NCI-H2171 treated with DMSO at 0.1 percent for 48 hours (cell line): ENCODE data around the gene VPS8.
"Not testable (repeated sequence)": the region's sequence is repeated elsewhere in the genome, so short reads cannot be mapped to it uniquely, and the experiment has no call there.

Experiments used
- DNase-seq: peaks from one replicate; lab custom pipeline; 2025; lab: John Stamatoyannopoulos, UW

Gene VPS8

DNA sequence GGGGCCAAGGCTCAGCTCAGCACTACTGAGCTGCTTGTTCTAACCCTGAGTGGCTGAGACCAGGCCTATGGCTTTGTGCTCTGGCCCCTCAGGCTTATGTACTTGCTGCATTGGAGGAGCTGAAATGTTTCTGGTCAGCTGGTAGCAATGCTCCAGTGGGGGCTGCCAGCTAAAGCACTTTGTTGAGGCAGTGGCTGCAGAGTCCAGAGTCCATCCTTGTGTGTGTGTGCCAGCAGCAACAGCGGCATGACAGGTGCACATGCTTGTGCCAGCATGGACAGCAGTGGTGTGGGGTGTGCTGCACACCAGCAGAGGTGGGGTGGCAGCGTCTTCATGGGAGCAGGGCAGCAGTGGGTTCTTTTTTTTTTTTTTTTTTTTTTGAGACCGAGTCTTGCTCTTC is 169.1 kb downstream of the VPS8 start:
- DNase-seq = no peak

DNA sequence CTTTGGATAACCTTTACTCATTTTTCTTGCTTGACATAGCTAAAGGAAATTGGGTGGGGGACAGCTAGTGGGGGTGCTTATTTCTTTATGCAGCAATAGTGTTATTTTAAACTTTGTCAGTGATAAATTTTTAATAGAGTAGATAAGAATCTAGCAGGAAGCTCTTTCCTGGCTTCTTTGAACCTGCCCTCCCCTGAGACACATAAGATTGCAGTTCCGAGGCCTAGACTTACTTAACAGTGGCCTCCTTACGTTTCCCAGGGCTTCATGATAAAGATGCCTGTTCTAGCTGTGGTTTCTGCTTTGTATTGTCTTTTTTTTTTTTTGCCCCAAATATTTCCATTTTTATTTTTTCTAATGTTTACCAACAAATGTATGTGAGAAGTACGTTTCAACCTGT is 170.1 kb downstream of the VPS8 start:
- no peak for DNase-seq

DNA sequence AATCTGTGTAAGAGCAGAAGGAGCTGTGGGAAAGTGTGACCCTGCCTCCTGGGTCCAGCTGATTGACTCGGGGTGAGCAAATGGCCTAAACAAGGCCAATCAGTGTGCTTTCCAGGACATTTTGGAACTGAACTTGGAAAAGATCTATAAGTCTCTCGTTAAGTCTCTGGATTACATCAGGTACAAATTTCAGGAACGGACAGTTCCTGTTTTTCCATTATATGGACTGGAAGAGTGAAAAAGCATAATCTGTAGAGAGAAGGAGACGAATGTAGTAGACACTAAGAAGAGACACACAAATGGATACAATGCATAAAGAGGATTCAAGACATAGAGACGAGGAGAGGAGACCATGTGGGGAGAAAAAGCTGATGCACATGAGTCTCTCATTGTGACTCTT is 173.6 kb downstream of the VPS8 start:
- DNase-seq = no peak

DNA sequence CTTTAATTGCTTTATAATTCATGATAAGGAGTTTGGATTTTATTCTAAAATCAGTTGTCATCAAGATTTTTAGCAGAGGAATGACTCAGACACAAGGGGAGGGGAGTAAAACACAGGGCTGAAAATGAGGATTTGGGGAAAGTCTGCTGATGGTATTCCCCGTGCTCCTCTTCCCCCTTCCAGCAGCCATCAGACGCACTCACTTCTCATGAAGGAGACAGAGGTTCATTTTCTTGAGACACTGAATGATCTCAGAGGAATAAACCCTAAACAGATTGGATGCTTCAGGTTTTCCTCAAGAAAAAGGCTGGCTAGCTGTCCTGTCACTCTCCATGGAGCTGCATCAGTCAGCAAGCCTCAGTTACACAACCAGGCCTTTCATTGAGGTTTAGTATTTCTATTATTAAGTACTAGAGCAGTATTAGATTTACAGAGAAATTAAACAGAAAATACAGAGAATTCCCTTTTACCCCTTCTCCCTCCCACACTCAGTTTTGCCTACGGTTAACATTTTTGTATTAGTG is 174.5 kb downstream of the VPS8 start:
- no peak for DNase-seq

DNA sequence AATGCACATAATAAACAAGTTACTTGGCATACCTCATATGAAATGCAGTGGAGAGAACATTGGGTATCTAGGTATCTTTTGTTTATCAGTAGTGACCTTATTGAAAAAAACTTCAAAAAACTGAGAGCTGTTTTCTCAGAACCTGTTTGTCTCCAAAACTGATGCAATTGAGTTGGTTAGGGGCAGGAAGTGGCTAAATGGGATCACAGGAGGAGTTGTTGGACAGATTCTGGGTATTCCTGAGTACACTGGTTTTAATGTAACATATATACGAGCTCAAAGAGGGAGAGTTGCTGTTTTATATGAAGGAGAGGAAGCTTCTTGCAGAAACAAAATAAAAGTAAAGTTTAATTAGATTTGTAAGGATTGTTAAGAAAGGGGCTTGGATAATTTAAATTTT is 181.4 kb downstream of the VPS8 start:
- DNase-seq = no peak

DNA sequence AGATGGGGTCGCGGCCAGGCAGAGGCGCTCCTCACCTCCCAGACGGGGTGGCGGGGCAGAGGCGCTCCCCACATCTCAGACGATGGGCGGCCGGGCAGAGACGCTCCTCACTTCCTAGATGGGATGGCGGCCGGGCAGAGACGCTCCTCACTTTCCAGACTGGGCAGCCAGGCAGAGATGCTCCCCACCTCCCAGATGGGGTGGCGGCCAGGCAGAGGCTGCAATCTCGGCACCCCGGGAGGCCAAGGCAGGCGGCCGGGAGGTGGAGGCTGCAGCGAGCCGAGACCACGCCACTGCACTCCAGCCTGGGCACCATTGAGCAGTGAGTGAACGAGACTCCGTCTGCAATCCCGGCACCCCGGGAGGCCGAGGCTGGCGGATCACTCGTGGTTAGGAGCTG is 191.9 kb downstream of the VPS8 start:
- DNase-seq = not testable (repeated sequence)

DNA sequence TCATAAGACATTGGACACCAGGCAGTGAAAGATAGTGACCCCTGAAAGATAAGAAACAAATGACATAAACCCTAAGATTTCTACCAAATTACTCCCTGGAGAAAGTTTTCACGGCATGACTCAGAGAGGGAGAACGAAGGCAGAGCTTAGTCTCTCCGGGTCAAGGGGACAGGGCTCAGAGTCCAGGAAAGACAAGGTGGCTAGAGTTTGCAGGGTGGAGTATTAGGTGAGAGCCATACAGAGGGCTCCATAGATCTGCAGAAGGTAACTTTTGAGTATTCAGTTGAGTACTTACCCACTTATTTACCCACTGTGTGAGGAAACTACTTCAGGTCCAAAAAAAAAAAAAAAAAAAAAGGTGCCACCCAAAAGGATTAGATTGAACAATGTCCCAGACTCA is 197.7 kb downstream of the VPS8 start:
- DNase-seq = no peak

DNA sequence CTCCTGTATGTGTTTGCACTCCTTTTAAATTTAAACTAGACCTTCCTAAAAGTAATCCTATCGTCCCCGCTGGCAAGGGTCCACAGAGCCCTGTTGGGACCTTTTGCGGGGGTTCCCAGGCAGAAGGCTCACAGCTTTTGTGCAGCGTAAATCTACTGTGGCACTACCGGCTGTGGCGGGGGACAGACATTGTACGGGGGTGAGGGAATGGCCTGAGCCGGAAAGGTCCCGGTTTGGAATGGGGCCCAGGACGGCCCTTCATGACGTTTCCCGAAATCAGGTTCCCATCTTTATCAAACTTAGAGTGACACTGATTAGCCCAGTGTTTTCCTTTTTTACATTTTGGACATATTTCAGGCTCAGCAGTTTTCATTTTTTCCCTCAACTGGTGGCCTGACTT is 205.6 kb downstream of the VPS8 start:
- not testable (repeated sequence) for DNase-seq

DNA sequence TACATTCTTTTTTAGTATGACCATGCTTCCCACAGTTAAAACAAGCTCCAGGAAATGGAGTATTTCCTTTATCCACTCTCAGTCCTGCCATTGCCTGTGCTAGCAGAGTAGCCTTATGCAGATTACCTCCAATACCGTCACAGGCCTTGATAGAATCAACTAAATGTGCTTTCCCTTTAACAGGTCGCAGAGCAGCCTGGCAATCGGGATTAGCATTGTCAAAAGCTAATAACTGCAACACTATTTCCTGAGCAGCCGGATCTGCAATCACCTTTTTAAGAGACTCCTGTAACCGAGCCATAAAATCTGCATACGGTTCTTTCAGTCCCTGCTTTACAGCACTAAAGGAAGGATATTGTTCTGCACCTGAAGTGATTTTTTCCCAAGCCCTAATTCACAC is 206.0 kb downstream of the VPS8 start:
- DNase-seq = not testable (repeated sequence)

DNA sequence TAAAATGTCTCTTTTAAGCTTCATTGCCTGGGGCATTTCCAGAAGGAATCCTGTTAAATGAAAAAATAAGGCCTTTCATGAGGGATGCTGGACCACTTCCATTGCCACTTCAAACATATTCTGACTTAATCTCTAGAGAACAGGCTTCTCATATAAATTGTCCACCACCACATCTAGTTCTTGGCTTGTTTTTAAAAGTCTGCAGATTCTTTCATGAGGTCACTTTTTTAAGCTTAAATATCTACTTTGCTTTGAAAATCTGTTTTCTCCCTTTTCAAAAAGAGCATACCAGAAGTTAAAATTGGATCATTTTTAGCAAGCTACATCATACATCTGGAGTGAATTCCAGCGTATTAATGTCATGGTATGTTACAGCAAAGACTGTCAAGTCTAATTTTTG is 209.3 kb downstream of the VPS8 start:
- DNase-seq = no peak

DNA sequence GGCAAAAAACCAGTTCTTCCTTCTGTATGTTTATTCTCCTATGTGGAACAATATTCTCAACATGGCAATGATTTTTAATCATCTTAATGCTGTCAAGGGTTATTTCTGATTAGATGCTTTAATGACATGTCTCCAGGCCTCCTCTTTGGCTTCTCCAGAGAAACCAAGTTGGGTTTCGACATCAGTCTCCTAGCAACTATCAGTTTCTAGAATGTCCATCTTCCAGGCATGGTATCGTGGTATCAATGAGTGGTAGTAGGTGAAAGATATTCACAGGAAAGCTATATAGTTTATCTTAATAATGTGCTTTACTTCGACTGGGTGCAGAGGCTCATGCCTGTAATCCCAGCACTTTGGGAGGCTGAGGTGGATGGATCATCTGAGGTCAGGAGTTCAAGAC is 212.4 kb downstream of the VPS8 start:
- DNase-seq = no peak

DNA sequence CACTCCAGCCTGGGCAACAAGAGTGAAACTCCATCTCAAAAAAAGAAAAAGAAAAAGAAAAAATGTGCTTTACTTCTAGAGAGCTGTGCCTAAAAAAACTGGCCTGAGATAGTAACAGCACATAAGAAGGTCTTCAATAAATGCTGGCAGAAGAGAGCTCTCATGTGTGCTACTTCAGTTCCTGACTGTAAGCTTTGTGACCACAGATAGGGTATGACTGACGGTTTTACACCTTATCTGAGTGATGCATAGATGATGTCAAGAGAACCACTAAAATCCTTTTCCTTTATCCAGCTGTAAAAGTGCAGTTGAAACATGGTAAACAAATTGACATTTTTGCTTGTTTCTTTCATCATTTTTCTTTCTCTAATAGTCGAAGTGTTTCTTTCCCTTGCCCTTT is 213.0 kb downstream of the VPS8 start:
- no peak for DNase-seq

DNA sequence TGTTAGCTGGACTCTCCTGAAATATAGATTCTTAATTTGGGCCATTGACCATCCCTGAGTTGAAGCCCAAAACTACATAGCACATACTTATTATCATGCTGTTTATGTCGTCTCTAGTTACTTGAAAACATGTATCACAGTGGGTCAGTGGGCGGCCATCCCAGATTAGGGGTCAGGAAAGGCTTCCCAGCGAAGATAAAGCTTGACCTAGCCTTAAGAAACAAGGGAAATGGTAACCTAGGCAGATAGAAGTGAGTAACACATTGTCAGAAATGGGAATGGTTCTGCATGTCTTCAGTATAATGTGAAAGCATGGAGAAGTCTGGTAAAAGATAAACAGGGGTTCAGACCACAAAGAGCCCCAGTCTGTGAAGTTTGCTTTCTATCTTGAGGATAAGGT is 216.2 kb downstream of the VPS8 start:
- no peak for DNase-seq

DNA sequence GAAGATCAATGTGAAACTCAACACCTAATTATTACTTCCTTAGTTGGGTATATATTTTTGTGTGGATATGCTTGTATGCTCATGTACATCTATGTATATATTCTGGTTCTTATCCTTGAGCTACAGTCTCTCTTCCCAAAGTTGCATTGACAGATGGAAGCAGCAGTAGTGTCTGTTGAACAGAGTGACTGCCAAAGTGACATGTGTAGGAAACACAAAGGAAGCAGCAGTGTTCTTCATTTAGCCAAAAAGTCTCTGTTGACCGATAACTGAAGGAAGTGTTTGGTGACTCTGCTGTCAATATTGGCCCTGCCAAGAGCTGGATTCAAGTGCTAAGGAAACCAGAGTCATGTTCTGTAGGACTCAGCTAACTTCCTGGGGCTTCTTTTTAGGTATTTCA is 217.1 kb downstream of the VPS8 start:
- DNase-seq = no peak

DNA sequence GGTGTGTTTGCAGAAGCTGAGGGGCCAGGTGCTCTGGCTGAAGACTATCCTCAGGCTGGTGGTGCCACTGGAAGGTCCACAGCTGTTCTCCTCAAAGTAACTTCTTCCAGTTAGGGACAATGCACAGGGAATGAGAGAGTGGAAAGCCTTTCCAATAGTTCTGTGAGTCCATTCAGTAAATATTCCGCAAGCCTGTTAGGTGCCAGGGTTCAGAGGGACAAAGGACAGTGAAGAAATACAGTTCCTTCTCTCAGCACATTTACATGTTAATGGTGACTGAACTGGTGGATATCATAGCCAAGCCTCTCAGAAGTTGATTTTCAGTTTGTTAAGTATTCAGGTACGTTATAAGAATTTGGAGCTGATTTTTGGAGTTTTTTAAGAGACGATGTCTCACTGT is 218.4 kb downstream of the VPS8 start:
- DNase-seq = no peak

DNA sequence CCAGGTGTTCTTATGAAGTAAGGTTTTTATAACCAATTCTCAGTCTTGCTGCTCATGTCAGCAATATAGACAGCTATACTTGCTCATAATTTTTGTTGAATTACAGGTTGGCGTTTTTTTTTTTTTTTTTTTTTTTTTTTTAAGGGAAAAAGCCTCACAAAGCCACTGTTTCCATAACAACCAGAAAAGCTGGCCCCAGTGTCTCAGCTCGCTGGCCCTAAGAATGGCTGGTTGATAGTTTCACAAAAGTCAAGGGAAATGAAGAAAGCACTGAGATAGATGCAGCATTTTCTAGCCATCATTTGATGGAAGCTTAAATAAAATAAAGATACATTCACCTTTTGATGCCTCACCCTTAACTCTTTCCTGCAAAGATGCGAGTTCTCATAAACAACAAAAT is 219.0 kb downstream of the VPS8 start:
- DNase-seq = no peak

DNA sequence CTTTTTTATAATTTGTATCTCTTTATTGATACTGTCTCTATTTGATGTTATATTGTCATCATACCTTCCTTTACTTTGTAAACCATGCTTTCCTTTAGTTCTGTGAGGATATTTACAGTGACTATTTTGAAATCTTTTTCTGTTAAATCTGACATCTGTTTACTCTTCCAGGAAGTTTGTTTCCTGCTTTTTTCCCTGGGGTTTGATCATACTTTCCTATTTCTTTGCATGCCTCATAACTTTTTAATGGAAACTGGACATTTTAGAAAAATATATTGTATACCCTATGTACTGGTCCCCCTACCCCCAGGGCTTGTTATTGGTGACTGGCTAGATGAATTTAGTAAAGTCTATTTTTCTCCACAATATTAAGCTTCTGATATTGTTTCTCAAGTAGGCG is 225.8 kb downstream of the VPS8 start:
- no peak for DNase-seq

DNA sequence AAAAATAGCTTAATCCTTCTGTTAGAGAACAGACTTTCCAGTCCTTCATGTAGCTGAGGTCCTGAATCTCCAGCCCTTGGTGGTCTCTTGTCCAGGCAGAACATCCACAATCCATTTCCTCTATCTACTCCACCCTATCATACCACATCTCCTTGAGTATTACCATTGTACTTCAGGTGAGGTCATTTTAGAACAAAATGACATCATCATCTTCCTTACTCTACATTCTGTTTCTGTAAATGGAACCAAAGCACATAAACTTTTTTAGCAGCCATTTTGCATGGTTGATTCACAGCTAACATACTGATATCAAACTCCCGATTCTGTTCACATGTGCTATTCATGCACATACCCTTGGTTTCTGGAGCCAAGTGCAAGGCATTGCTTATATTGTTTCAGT is 228.5 kb downstream of the VPS8 start:
- no peak for DNase-seq

DNA sequence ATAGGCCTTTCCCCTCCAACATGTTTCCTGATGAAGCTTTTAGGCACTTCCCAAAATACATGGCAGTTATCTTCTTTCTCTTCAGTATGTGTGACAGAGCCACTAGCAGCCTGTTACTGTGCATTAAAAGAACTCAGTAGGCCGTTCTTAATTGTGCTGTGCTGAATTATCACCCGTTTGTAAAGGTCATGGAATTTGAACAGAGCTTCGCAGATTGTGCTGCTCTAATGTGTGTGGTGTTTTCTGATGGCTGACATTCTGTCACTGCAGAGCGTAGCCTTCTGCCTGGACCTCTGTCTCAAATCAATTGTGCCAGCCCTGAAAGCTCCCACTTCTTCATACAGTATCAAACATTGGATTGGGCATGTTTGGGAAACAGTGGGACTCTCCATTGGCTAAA is 229.6 kb downstream of the VPS8 start:
- DNase-seq = no peak

DNA sequence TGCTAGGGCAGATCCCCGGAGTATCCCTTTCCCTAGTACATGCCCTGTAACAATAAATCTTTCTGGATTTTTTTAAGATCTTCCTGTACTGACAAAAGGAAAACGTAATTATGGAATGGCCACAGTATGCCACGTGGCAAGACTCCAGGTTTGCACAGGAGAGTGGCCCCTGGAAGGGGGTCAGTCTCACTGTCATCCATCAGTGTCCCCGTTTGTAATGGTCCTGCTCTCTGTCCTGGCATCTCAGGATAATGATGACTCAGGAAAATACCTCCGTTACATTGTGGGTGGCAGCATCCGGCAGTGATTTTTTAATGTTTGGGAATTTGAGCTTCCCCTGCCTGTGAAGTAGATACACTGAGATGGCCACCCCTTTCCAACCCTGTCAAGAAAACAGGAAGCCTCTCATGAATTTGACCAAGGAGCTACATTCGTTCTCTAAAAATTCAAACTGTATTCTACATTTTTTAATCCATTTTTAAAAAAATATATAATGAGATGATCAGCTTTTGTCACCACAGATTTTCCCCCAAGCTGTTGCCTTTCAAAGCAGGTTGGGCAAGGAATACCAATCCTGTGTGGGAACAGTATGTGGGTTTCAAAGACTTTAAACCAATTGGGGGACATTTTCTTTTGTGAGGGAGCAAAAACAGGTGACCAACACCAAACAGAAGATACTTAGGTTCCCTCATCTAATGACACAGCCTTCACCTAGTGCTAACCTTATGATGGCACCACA is 230.5 kb downstream of the VPS8 start:
- DNase-seq = no peak

DNA sequence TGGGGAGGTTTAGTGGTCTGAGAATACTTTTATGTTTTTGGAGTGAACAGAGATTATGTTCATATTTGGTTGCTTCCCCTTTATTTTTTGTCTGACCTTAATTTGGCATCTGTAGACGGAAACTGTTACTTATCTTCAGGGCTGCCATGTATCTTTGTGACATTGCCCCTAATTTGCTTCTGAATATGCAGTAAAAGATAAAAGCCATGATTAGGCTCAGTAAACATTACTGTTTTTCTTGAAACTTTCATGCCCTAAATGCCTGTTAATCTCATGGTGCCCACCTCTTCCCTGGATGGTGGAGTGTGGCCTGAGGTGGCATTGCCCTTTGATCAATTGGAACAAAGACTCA is 234.2 kb downstream of the VPS8 start:
- DNase-seq = no peak

DNA sequence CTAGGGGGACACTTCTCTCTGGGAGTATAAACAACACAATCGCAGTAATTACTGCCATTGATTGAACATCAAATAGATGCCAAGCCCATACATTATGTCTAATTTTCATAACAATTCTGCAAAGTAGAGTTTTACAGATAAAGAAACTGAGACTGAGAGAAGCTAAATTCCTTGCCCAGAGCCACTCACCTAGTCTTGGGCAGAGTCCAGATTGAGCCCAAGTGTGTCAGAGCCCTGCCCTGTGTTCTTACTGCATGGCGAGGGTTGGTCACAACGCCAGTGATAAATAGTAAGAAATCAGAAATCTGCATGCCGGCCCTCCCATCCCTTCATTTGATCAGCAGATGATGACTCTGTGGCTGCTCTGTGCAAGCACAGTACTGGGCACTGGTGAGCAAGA is 234.6 kb downstream of the VPS8 start:
- no peak for DNase-seq

DNA sequence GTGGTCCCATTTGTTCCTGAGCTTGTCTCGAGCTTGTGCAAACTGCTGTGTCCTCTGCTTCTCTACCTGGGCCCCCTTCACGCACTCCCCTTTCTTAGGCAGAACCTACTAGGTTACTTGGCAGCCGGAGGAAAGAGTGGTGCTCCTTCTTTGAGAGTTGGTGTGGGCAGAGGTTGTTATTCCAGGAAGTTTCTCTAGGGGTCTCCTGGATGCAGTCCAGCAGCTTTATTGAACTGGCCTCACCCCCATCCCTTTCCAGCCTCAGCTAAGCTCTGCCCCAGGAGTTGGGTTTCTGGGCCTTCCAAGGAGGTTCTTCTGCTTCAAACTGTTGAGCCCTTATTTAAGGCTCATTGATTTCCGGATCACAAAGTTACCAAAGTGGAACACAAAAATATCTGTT is 237.7 kb downstream of the VPS8 start:
- DNase-seq = no peak

DNA sequence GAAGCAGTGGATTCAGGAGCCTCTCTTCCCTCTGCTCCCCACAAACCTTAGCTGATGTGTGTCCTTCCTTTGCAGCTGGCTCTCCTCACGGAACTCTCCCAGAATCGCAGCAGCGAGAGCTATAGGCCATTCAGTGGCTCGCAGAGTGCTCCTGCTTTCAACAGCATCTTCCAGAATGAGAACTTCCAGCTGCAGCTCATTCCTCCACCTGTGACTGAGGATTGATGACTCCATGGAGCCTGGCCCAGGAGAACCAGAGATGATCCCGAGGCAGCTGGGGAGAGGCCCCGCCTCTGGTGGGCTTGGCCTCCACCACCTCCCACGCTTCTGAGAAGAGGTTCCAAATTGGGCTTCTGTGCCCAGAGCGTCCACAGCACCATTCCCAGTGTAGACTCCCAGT is 239.8 kb downstream of the VPS8 start:
- no peak for DNase-seq

DNA sequence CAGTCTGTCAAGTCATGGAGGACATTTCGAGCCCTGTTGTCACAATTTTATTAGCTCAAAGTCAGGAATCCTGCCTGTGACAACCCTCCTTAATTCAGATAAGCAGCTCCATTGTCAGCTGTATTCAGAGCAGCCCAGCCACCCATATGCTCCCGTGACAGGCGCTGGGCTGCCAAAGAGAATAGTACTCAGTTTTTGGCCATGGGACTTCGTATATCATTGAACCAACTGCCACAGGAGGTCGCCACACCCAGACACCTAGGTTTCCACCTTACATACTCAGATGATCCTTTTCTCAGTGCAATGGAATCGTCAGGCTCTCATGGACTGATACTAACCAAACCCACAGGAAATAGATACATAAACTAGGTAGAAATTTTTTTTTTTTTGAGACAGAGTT is 240.7 kb downstream of the VPS8 start:
- no peak for DNase-seq
